IMR-90 (cell line): Measurements from ENCODE around the gene HLA-DOA. TPM values are rescaled to one million over a fixed set of nuclear protein-coding genes. Genes with fewer than 3 reads are reported as not detected.

ENCODE experiments used
- ATAC-seq: fragments of 200-7000 bp; cut with Tn5 transposase; 2 replicates; pipeline ENCODE4 v1.9.1; 2020; ENCODE audit warnings: low read depth, mild to moderate bottlenecking, moderate library complexity
- BruUV-seq: library from RNA; stranded (reverse); fragments of 400-500 nt; replicated peaks from 2 replicates; lab custom pipeline; 2021; lab: Mats Ljungman, UMichigan
- CTCF ChIA-PET: fragments of 300-600 bp; formaldehyde crosslinking; extraction: SDS; loops from one replicate; lab custom pipeline; 2021; ENCODE audit warnings: antibody characterized with exemption; lab: Yijun Ruan, JAX
- POLR2A ChIA-PET: fragments of 300-600 bp; sonication (Branson Sonifier 250); formaldehyde crosslinking; loops from one replicate; lab custom pipeline; 2022; ENCODE audit warnings: antibody characterized with exemption; ENCODE audit not compliant: unreplicated experiment; lab: Charles Lee
- DNase-seq: peaks from one replicate; pipeline ENCODE4 v3.0.0; 2013
- H2AFZ ChIP-seq: replicated peaks from 2 replicates; pipeline ENCODE3; 2013; ENCODE audit warnings: low read length, mild to moderate bottlenecking; ENCODE audit not compliant: poor library complexity
- H2AK5ac ChIP-seq: 2 replicates; pipeline ENCODE4 v1.6.1; 2013; ENCODE audit warnings: low read depth, low read length, inconsistent platforms
- H2AK9ac ChIP-seq: replicated peaks from 2 replicates; pipeline ENCODE3; 2013; ENCODE audit warnings: mild to moderate bottlenecking, low read depth, low read length, moderate library complexity; ENCODE audit not compliant: poor library complexity
- H2BK120ac ChIP-seq: 2 replicates; pipeline ENCODE4 v1.6.1; 2013; ENCODE audit warnings: low read depth, low read length, inconsistent platforms
- H2BK15ac ChIP-seq: 3 replicates; pipeline ENCODE4 v1.6.1; 2013; ENCODE audit warnings: low read depth, low read length, inconsistent platforms
- H2BK20ac ChIP-seq: 2 replicates; pipeline ENCODE4 v1.6.1; 2013; ENCODE audit warnings: low read depth, mild to moderate bottlenecking, inconsistent platforms, low read length, moderate library complexity
- H2BK5ac ChIP-seq: 2 replicates; pipeline ENCODE4 v1.6.1; 2013; ENCODE audit warnings: mild to moderate bottlenecking, low read depth, low read length, inconsistent platforms; ENCODE audit not compliant: poor library complexity, severe bottlenecking
- H3K14ac ChIP-seq: replicated peaks from 2 replicates; pipeline ENCODE4 v1.6.1; 2013; ENCODE audit warnings: low read depth, low read length, inconsistent platforms
- H3K18ac ChIP-seq: 2 replicates; pipeline ENCODE4 v1.6.1; 2013; ENCODE audit warnings: low read depth, low read length, control low read depth
- H3K23ac ChIP-seq: 2 replicates; pipeline ENCODE4 v1.6.1; 2013; ENCODE audit warnings: low read depth, low read length, inconsistent platforms
- H3K27ac ChIP-seq: 2 replicates; pipeline ENCODE4 v1.5.1; 2013; ENCODE audit warnings: mild to moderate bottlenecking, control low read depth, low read length; ENCODE audit not compliant: insufficient read depth
- H3K27me3 ChIP-seq: 2 replicates; pipeline ENCODE4 v1.6.1; 2013; ENCODE audit warnings: low read length; ENCODE audit not compliant: control insufficient read depth, insufficient read depth
- H3K36me3 ChIP-seq: 2 replicates; pipeline ENCODE4 v1.6.1; 2013; ENCODE audit warnings: low read length, mixed read lengths; ENCODE audit not compliant: control insufficient read depth, insufficient read depth
- H3K4ac ChIP-seq: 2 replicates; pipeline ENCODE4 v1.6.1; 2013; ENCODE audit warnings: low read depth, low read length, inconsistent platforms
- H3K4me1 ChIP-seq: 2 replicates; pipeline ENCODE4 v1.6.1; 2013; ENCODE audit warnings: low read length, mixed read lengths; ENCODE audit not compliant: control insufficient read depth, insufficient read depth
- H3K4me2 ChIP-seq: 2 replicates; pipeline ENCODE4 v1.6.1; 2013; ENCODE audit warnings: low read depth, mild to moderate bottlenecking, control low read depth, low read length, moderate library complexity
- H3K4me3 ChIP-seq: 2 replicates; pipeline ENCODE4 v1.5.1; 2013; ENCODE audit warnings: low read depth, mild to moderate bottlenecking, control low read depth, low read length, moderate library complexity; ENCODE audit not compliant: insufficient read depth
- H3K56ac ChIP-seq: 2 replicates; pipeline ENCODE4 v1.6.1; 2013; ENCODE audit warnings: low read length, inconsistent platforms; ENCODE audit not compliant: insufficient read depth; ENCODE audit errors: extremely low read depth
- H3K79me1 ChIP-seq, 2 experiments: 2 replicates each; pipeline ENCODE4 v1.6.1; 2013; ENCODE audit warnings: low read length in 2 of 2, inconsistent platforms in 1 of 2, low read depth in 1 of 2
- H3K9ac ChIP-seq: 2 replicates; pipeline ENCODE4 v1.6.1; 2013; ENCODE audit warnings: low read depth, low read length, control low read depth
- H3K9me1 ChIP-seq: 2 replicates; pipeline ENCODE4 v1.6.1; 2013; ENCODE audit warnings: low read length, inconsistent platforms; ENCODE audit not compliant: insufficient read depth
- H3K9me3 ChIP-seq: 2 replicates; pipeline ENCODE4 v1.6.1; 2013; ENCODE audit warnings: low read length; ENCODE audit not compliant: control insufficient read depth, insufficient read depth
- H4K20me1 ChIP-seq: 2 replicates; pipeline ENCODE4 v1.6.1; 2013; ENCODE audit warnings: low read length, inconsistent platforms; ENCODE audit not compliant: insufficient read depth
- H4K5ac ChIP-seq: 2 replicates; pipeline ENCODE4 v1.6.1; 2013; ENCODE audit warnings: mild to moderate bottlenecking, low read depth, low read length, control low read depth
- H4K8ac ChIP-seq, 2 experiments: 2 replicates each; pipeline ENCODE4 v1.6.1; 2013; ENCODE audit warnings: low read depth in 2 of 2, low read length in 2 of 2, control low read depth in 1 of 2, inconsistent platforms in 1 of 2
- H4K91ac ChIP-seq: 2 replicates; pipeline ENCODE4 v1.6.1; 2013; ENCODE audit warnings: low read depth, low read length, inconsistent platforms; ENCODE audit not compliant: insufficient read depth
- BHLHE40 ChIP-seq: fragments of 150-350 bp; IDR thresholded peaks from 2 replicates; pipeline ENCODE4 v1.6.1; 2016; ENCODE audit warnings: mild to moderate bottlenecking, low read depth, low read length
- CEBPB ChIP-seq: IDR thresholded peaks from 2 replicates; pipeline ENCODE4 v1.6.1; 2012; ENCODE audit warnings: low read depth, low read length, improper control_type of control experiment
- CHD1 ChIP-seq: IDR thresholded peaks from 2 replicates; pipeline ENCODE4 v1.6.1; 2012; ENCODE audit warnings: low read depth, low read length, improper control_type of control experiment
- FOS ChIP-seq: fragments of 150-350 bp; IDR thresholded peaks from 2 replicates; pipeline ENCODE4 v1.6.1; 2016; ENCODE audit warnings: low read depth, low read length
- MAFK ChIP-seq: IDR thresholded peaks from 2 replicates; pipeline ENCODE4 v1.6.1; 2012; ENCODE audit warnings: low read depth, low read length, improper control_type of control experiment
- MAZ ChIP-seq: IDR thresholded peaks from 2 replicates; pipeline ENCODE4 v1.6.1; 2012; ENCODE audit warnings: low read depth, mild to moderate bottlenecking, low read length, improper control_type of control experiment, moderate library complexity, borderline replicate concordance
- POLR2A ChIP-seq: IDR thresholded peaks from 2 replicates; pipeline ENCODE4 v1.6.1; 2012; ENCODE audit warnings: mild to moderate bottlenecking, low read depth, low read length
- RAD21 ChIP-seq: IDR thresholded peaks from 2 replicates; pipeline ENCODE4 v1.6.1; 2012; ENCODE audit warnings: low read length, improper control_type of control experiment
- RCOR1 ChIP-seq: IDR thresholded peaks from 2 replicates; pipeline ENCODE4 v1.6.1; 2012; ENCODE audit warnings: mild to moderate bottlenecking, low read length, improper control_type of control experiment; ENCODE audit not compliant: insufficient replicate concordance
- SMC3 ChIP-seq: fragments of 150-350 bp; IDR thresholded peaks from 2 replicates; pipeline ENCODE4 v1.6.1; 2016; ENCODE audit warnings: low read depth, mild to moderate bottlenecking, antibody characterized with exemption, low read length, moderate library complexity
- USF2 ChIP-seq: fragments of 150-350 bp; IDR thresholded peaks from 2 replicates; pipeline ENCODE4 v1.6.1; 2017; ENCODE audit warnings: mild to moderate bottlenecking, antibody characterized with exemption, low read length, low read depth
- WGBS, 2 experiments: methylation state at CpG; one replicate each; pipeline versions ENCODE4 v1.1.5 to v1.1.7; 2013; ENCODE audit warnings: missing lambda C conversion rate in 2 of 2; ENCODE audit not compliant: insufficient read length in 1 of 2; ENCODE audit errors: extremely low coverage in 2 of 2; 5-methylcytosine and 5-hydroxymethylcytosine counted together
- dilution Hi-C: fragments of 300-500 bp; cut with HindIII; formaldehyde crosslinking; loops from one replicate; pipeline ENCODE4 v1.14.3; 2018; ENCODE audit warnings: low sequenced_read_pairs; ENCODE audit not compliant: unreplicated experiment
- in situ Hi-C: fragments of 300-500 bp; cut with MboI; formaldehyde crosslinking; loops from 3 replicates; pipeline ENCODE4 v1.14.3; 2019; ENCODE audit warnings: low sequenced_read_pairs, inconsistent platforms, mixed read lengths
- intact Hi-C: fragments of 100-400 bp; cut with micrococcal nuclease; formaldehyde crosslinking; loops from 2 replicates; pipeline ENCODE4 v1.10.0; 2022
- polyA plus RNA-seq, 3 experiments: library from polyadenylated mRNA; depleted of rRNA; stranded (reverse); fragments of >200 nt; gene quantifications; 2 replicates each; pipeline ENCODE4 v1.2.3, GENCODE V29; 2012; ENCODE audit warnings: low replicate concordance in 1 of 3
- total RNA-seq: library from RNA; depleted of rRNA; stranded (reverse); fragments of >200 nt; gene quantifications from 2 replicates; pipeline ENCODE4 v1.2.3, GENCODE V29; 2012

Gene HLA-DOA
- total and polyA plus RNA-seq, 2 of the 4 experiments (the other 2 are of a cell fraction), result not detected

GRCh38 chr6:33036535-33036934 is 27.1 kb upstream of the HLA-DOA start:
- intact Hi-C loops, result no loop called here
- no TSS peak for BruUV-seq
- POLR2A ChIA-PET, result no interaction called here

More at GRCh38 chr6:33036535-33036934, 27.1 kb upstream of the HLA-DOA start:
- Histone ChIP-seq H4K91ac (no peak overlapping the region), H3K18ac (no peak overlapping the region), H3K23ac (no peak overlapping the region), H2AFZ (no peak overlapping the region), H3K27me3 (peaks cover 9% of the 10 kb centered on the region), H4K20me1 (no peaks in the 10 kb centered on the region), H2BK120ac (no peak overlapping the region), H4K8ac (no peak overlapping the region), H3K14ac (no peak overlapping the region), H2AK9ac (no peak overlapping the region), H3K27ac (no peak overlapping the region), H3K4me1 (no peaks in the 10 kb centered on the region), H3K4me2 (no peak overlapping the region), H2BK15ac (no peak overlapping the region), H2AK5ac (no peak overlapping the region), H3K56ac (no peak overlapping the region), H3K9ac (no peak overlapping the region), H2BK20ac (no peak overlapping the region), H3K36me3 (no peaks in the 10 kb centered on the region), H3K4ac (no peak overlapping the region), H4K5ac (no peak overlapping the region), H3K9me3 (no peaks in the 10 kb centered on the region), H2BK5ac (no peak overlapping the region), H3K9me1 (no peaks in the 10 kb centered on the region), H3K79me1 (no peaks in the 10 kb centered on the region), H3K4me3 (no peak overlapping the region)
- DNase-seq, result no peak
- in situ Hi-C loops (no loop called here), dilution Hi-C loops (no loop called here)
- WGBS, 2 experiments, result no CpG with 5 or more reads among the region's 1 CpG
- ATAC-seq, result no peak
- CTCF ChIA-PET, result interaction anchor here (0.6 kb wide), 1 partner anchor 16 kb away, joined by 6 read pairs; no protein-coding TSS in a partner anchor
- TF ChIP-seq MAZ (no peak), RAD21 (no peak), SMC3 (no peak), CHD1 (no peak), RCOR1 (no peak), MAFK (no peak), USF2 (no peak), FOS (no peak), CEBPB (no peak), BHLHE40 (no peak), POLR2A (no peak)
